GM21515 (cell line): ENCODE measurements around the gene PARVB.

Experiments
- ATAC-seq: cut with Tn5 transposase; IDR thresholded peaks from one replicate; pipeline ENCODE4 v1.9.1; 2021; ENCODE audit not compliant: unreplicated experiment

Gene PARVB

DNA sequence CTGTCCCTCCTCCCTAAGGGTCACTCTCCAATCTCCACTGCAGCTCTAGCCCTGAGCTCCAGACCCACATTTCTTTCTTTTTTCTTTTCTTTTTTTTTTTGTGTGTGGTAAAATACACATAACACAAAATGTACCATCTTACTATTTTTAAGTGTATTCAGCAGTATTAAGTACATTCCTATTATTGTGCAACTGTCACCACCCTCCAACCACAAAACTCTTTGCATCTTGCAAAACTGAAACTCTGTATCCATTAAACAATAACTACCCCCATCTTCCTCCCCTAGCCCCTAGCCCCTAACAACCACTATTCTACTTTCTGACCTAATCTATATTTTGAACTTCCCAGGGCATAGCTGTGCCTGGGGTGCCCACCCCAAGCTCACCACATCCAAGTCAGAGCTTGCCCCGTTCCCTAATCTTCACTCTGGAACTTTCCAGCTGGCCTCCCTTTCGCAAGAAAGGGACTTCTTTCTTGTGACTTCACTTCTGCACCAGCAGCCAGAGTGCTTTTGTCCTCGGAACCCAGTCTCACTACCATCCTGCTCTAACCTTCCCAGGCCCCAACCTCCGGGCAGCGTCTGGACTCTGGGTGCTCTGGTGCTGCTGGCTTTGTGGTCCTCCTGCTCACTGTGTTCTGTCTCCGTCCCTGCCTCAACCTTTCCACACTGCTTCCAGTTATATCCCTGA is 187.3 kb downstream of the PARVB start:
- no peak for ATAC-seq

DNA sequence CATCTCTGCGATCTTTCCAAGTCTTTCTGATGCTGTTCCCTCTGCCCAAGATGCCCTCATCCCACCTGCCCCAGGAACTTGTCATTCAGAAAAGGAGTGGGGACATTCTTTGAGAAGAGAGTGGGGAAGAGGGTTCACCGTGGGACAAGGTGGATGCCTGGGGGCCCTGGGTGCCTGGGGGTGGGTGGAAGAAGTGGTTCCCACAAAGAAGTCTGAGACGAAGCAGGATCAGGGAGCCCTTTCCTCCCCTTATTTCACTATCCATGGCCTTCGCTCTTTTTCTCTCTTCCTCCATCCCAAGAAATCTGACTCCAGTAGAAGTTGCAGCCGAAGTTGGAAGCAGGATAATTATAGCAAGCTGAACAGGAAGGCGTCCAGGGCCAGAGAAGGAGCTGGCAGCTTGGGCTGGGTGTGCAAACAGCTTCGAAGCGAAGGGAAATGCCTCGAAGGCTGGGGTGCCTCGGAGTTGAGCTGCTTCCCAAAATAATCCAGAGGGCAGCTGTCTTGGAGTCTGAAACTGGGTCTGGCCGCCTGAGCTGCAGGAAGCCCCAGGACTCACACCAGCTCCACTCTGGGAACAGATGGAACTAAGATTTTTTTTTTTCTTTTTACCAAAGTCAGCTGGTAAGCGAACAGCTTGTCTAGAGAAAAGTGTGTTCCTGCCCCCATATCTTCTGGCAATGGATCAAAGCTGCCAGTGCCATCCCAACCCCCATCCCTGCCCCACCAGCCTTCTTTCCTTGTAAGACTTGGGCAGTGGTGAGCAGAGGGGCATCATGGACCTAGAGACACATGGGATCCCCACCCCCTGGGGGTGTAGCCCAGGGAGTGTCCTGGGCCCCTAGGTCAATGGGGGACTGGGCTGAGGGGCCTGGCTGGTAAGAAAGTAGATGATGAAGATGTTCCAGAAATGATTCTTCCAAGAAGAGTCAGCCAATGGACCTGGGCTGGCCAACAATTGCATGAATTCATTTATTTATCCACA is 188.1 kb downstream of the PARVB start:
- no peak for ATAC-seq

DNA sequence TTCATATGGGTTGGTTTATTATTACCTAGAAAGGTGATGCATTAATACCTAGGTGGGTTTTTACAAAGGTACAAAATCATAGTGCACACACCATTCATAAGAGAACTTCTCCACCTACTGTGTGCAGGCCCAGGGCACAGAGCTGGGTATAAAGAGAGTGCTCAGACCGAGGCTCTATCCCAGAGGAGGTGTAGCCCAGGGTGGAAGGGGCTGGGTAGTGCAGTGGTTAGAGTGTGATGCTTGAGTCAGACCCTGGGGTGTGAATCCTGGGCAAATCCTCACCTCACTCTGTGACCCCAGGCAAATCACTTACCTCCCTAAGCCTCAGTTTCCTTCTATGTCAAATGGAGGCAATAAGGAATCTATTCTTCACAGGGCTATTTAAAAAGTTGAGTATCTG is 188.8 kb downstream of the PARVB start:
- ATAC-seq = no peak

DNA sequence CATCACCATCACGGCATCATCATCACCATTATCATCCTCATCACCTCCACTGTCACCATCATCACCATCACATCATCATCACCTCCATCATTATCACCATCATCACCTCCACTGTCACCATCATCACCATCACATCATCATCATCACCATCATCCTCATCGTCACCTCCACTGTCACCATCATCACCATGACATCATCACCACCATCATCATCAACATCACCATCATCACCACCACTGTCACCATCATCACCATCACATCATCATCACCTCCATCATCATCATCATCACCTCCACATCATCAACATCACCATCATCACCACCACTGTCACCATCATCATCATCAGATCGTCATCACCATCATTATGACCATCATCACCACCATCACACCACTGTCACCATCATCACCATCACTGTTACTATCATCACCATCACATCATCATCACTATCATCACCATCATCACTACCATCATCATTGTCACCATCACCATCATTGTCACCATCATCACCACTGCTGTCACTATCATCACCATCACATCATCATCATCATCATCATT is 189.5 kb downstream of the PARVB start:
- ATAC-seq = no peak

DNA sequence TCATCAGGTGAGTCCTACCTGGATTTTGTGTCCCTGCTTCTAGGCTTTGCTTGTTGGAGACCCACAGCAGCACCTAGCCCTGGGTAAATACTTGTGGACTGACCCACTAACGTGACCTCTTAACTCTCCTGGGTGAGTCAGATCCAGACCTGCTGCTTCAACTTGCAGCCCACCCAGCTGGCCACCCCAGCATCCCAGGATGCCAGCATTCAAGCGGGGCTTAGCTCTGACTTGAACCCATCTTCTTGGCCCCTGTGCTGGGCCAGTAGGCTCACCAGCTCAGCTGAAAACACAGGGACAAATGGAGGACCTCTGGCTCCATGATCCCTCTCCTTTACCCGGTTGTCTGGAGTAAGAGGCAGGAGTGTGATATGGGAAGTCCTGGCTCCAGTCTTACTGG is 190.1 kb downstream of the PARVB start:
- ATAC-seq = no peak

DNA sequence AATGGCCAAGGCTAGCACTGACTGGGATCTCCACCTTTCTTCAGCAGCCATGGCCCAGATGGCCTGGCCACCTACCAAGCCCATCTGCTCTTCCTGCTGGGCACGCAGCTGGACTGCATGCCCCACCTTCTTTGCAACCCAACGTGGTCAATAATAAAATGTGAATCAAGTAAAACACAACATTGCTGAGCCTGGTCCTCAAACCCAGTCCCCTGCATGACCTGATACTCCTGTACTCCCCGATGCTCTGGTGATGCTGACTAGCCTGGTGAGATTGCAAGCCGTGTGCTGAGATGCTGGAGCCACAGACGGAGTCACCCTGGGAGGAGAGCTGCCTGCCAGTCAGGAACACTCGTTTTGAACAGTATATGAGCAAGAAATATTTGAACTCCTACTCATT is 190.7 kb downstream of the PARVB start:
- ATAC-seq = no peak

DNA sequence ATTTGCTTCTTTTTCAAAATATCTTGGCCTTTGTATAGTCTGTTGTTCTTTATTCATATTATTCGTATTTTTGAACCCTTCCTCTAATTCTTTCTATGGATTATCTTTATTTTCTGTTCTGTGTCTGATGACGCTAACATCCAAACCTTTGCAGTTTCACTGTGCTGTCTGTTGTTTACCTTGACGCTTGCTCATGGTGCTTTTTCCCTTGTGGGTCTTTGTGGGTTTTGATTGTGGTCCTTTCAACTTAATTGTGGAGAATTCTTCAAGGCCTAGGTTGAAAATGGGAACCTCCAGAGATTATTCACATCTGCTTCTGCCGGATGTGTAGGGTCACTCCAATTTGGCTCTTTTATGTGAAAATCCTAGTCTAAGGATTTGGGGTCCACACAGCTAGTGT is 191.2 kb downstream of the PARVB start:
- ATAC-seq = no peak

DNA sequence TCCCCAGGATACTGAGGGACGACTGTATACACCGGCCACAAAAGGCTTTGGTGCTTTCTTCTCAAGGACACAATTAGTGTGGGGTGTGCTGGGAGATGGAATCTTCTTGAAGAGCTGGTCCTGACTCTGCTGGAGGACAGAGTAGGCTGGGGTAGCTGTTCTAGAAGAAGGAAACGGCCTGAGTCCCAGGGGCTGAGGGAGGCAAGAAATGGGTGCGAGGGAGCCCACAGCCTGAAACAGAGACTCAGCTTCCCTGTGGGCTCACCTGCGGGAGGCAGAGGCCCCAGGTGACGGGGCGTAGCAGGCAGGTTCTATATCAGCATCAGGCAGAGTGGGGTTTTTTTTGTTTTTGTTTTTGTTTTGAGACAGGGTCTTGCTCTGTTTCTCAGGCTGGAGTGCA is 193.2 kb downstream of the PARVB start:
- no peak for ATAC-seq

DNA sequence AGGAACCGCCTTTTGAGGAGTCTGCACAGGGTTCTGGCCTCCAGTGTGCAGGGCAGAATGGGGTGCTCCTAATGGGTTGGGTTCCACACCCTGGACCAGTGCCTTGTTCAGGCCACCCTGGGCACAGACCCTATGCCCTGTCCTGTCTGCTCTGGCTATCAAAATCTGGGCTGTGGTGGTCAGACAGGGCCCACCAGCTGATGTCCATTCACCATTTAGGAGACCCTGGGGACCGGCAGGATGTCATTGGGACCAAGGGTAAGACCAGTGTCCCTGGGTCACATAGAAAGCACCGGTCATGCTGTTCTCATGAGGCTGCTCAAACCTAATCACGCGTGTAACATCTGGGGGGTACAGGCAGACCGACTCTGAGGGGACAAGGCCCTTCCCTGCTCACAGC is 194.0 kb downstream of the PARVB start:
- ATAC-seq = no peak

DNA sequence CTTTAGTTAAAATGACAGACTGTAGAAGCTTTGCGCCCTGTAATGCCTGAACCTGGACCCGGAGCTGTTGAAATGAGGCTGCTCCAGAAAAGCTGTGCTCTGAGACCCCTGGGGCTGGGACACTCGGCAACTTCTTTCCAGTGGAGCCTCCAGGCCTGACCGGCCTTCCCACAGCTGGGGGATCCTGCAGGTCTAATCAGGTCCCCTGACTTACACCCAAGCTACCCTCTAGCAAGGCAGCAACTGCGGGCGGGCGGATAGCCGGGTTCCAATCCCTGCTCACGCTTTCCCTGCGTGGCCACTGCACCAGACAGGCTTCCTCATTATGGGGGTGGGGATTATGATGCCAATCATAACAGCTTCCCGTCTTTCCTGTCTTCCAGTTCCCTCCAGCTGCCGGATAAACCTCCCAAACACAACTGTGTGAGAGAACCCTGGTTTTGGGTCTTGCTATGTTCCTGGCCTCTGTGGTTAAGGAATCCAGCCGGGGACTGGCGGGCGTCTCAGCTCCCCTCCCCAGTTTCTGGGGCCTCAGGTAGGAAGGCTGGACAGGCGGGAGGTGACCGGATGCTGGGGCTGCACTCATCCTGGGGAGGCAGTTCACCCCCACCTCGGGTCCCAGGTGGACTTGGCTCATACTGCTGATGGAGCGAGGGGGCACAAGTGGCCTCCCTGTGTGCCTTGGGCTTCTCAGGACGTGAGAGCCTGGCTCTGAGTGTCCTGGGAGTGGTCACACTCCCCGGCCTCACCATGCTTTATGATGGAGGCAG is 195.2 kb downstream of the PARVB start:
- no peak for ATAC-seq

DNA sequence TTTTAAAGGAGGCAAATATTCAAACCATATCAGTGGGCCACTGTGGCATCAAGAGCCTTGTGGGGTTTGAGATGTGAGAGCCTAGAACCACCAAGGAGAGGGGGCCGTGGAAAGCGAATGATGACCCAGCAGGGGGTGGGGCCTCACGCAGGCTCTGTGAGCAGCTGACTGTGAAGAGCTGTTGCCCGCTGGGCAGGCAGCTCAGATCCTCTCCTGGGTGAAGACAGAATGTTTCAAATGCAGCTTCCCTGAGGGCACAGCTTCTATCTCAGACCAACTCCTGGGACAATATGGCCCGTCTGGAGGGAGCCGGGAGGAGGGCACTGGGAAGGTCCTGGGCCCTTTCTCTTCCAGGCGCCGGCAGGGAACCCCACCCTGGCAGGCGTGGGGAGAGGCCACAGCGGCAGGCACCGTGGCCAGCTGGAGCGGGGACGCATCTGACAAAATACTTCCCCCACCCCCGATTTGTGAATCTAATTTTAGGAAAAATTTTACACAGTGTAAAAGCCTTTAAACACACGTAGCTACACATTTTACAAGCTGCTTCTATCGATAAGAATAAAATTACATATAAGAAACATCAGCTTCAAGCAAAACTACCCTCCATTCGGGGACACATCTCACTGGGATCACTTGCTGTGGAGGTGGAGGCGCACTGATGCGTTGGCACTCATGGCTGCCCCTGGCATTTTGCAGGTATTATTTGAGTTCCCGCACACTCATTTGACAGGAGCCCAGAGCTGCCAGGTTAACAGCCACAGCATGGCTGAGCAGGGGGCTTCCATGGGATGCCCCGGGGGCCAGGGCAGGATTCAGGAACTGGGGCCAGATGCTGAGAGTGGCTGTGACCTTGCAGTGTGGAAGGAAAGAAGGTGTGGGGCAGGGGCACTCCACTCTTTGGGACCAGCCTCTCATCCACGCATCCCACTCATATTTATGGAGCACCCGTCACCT is 196.9 kb downstream of the PARVB start:
- no peak for ATAC-seq

DNA sequence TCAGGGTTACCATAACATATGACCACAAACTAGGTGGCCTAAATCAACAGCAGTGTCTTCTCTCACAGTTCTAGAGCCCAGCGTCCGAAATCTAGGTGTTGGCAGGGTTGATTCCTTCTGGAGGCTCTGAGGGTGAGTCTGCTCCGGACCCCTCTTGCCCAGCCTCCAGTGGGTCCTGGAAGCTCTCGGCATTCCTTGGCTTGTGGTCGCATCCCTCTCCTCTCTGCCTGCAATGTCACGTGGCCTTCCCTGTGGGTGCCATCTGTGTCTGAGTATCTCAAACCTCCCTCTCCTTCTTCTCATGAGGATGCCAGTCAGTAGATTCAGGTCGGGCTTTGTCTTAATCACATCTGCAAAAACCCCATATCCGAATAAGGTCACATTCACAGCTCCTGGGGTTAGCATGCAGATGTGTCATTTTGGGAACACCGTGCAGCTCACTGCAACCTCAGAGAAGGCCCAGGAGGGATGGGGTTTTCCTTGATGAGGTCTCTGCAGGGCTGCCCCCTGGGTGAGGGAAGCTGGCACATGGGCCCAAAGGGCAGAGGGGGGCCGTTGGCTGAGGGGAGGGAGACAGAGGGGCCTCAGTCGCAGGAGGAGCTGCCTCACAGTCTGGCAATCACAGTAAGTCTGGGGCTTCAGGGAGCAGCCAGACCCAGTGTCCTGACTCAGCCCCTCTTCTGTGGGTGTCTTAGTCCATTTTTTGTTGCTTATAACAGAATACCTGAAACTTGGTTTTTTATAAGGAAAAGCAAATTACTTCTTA is 197.8 kb downstream of the PARVB start:
- ATAC-seq = no peak
